ENCODE results near the gene TMEM178B. TPM values are rescaled to one million over a fixed set of nuclear protein-coding genes. Genes with fewer than 3 reads are reported as not detected.

TMEM178B gene
- total and polyA plus RNA-seq, 2 of the 13 experiments (the other 11 are each of a cell fraction or from before 2014, with no cell fraction given) = 0.01 to 0.02 TPM

- ChIA-PET CTCF (ENCODE audit: low intra/inter-chr PET ratio, low total read pairs) (no interaction called here), POLR2A (no interaction called here)
- DNase-seq (ENCODE audit: low spot score) = no peak
- Histone ChIP-seq H2AFZ (ENCODE audit: low read length) (no peak overlapping the region), H4K20me1 (ENCODE audit: insufficient read depth, low read length) (no peaks in the 10 kb centered on the region), H3K79me2 (ENCODE audit: insufficient read depth, low read length) (no peaks in the 10 kb centered on the region), H3K4me3 (replicated peaks in 1 of 3; ENCODE audit: insufficient read depth in 1 of 3, low read depth in 2 of 3, low read length in 3 of 3) (no peak overlapping the region), H3K27me3 (ENCODE audit: control insufficient read depth in 1 of 2, insufficient read depth in 2 of 2, low read length in 2 of 2) (peaks cover 0 to 21% of the 10 kb centered on the region in 2 experiments; a peak in 3 of 5 replicates), H3K36me3 (replicated peaks in 1 of 2; ENCODE audit: control insufficient read depth in 1 of 2, insufficient read depth in 2 of 2, low read length in 2 of 2) (no peaks in the 10 kb centered on the region), H3K4me2 (ENCODE audit: low read depth, low read length) (no peak overlapping the region), H3K9me3 (ENCODE audit: low read length) (no peaks in the 10 kb centered on the region), H3K4me1 (ENCODE audit: insufficient read depth, low read length) (no peaks in the 10 kb centered on the region), H3K9ac (ENCODE audit: insufficient read depth, low read depth, low read length) (no peak overlapping the region), H3K27ac (ENCODE audit: extremely low read length, insufficient read depth, low read length) (no peak overlapping the region)
- 18% methylated on average over 4 of the region's 5 CpGs for WGBS (ENCODE audit: low lambda C conversion rate)
- in situ Hi-C loops (cut with HindIII; ENCODE audit: extremely low pct_ligation_motif_present, low pct_unique_long_range_greater_than_20kb) (no loop called here), intact Hi-C loops (cut with micrococcal nuclease; ENCODE audit: unreplicated experiment) (no loop called here)
- no peak for ATAC-seq
- no TSS peak for BruUV-seq (replicated peaks)
- TF ChIP-seq MEF2D (CRISPR knock-in tag; IDR thresholded peaks at IDR 0.05) (no peak), ZNF350 (CRISPR knock-in tag; IDR thresholded peaks at IDR 0.05; ENCODE audit: borderline replicate concordance, low read depth) (no peak), POLR2A (IDR thresholded peaks at IDR 0.05; ENCODE audit: insufficient read depth in 1 of 2, low read depth in 2 of 2, low read length in 2 of 2) (no peak), ATF1 (CRISPR knock-in tag; IDR thresholded peaks at IDR 0.05) (no peak), LBX2 (CRISPR knock-in tag; IDR thresholded peaks at IDR 0.05; ENCODE audit: borderline replicate concordance) (no peak), CENPX (CRISPR knock-in tag; IDR thresholded peaks at IDR 0.05) (no peak), GATA4 (IDR thresholded peaks at IDR 0.05; ENCODE audit: borderline replicate concordance, low read depth) (no peak), PAWR (CRISPR knock-in tag; IDR thresholded peaks at IDR 0.05; ENCODE audit: borderline replicate concordance) (no peak), PRPF4 (IDR thresholded peaks at IDR 0.05; ENCODE audit: low read depth, low read length, poor library complexity, severe bottlenecking) (no peak), NPAS2 (CRISPR knock-in tag; IDR thresholded peaks at IDR 0.05; ENCODE audit: borderline replicate concordance) (no peak)
- TF ChIP-seq, protein P1, sequence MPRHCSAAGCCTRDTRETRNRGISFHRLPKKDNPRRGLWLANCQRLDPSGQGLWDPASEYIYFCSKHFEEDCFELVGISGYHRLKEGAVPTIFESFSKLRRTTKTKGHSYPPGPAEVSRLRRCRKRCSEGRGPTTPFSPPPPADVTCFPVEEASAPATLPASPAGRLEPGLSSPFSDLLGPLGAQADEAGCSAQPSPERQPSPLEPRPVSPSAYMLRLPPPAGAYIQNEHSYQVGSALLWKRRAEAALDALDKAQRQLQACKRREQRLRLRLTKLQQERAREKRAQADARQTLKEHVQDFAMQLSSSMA (CRISPR knock-in tag; IDR thresholded peaks at IDR 0.05) = no peak
- TF ChIP-seq, protein P2, sequence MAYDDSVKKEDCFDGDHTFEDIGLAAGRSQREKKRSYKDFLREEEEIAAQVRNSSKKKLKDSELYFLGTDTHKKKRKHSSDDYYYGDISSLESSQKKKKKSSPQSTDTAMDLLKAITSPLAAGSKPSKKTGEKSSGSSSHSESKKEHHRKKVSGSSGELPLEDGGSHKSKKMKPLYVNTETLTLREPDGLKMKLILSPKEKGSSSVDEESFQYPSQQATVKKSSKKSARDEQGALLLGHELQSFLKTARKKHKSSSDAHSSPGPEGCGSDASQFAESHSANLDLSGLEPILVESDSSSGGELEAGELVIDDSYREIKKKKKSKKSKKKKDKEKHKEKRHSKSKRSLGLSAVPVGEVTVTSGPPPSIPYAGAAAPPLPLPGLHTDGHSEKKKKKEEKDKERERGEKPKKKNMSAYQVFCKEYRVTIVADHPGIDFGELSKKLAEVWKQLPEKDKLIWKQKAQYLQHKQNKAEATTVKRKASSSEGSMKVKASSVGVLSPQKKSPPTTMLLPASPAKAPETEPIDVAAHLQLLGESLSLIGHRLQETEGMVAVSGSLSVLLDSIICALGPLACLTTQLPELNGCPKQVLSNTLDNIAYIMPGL (CRISPR knock-in tag; IDR thresholded peaks at IDR 0.05; ENCODE audit: borderline replicate concordance in 1 of 2, low read depth in 1 of 2) = no peak
- no peak for FAIRE-seq
Observed at GRCh38 chr7:141468341-141468740, 394.5 kb downstream of the TMEM178B start.

All from HepG2 (cell line).